IPS-20b (cell line): ENCODE data around the gene GIT2.
"Not testable (repeated sequence)": the region's sequence is repeated elsewhere in the genome, so short reads cannot be mapped to it uniquely, and the experiment has no call there.

Experiments
- H3K27ac ChIP-seq: one replicate; pipeline ENCODE4 v1.5.1; 2013; ENCODE audit warnings: low read length
- H3K27me3 ChIP-seq: 2 replicates; pipeline ENCODE4 v1.6.1; 2013; ENCODE audit warnings: mild to moderate bottlenecking, low read length, inconsistent platforms; ENCODE audit not compliant: insufficient read depth
- H3K36me3 ChIP-seq: 2 replicates; pipeline ENCODE4 v1.6.1; 2013; ENCODE audit warnings: low read depth, mild to moderate bottlenecking, inconsistent platforms, low read length, moderate library complexity; ENCODE audit not compliant: insufficient read depth
- H3K4me1 ChIP-seq: 2 replicates; pipeline ENCODE4 v1.6.1; 2013; ENCODE audit warnings: mild to moderate bottlenecking, control low read depth, inconsistent platforms, low read length, moderate library complexity; ENCODE audit not compliant: insufficient read depth
- H3K4me3 ChIP-seq: 2 replicates; pipeline ENCODE4 v1.5.1; 2013; ENCODE audit warnings: mild to moderate bottlenecking, low read length, inconsistent platforms
- H3K9ac ChIP-seq: 2 replicates; pipeline ENCODE4 v1.6.1; 2013; ENCODE audit warnings: low read depth, mild to moderate bottlenecking, inconsistent platforms, low read length, moderate library complexity
- H3K9me3 ChIP-seq: 2 replicates; pipeline ENCODE4 v1.6.1; 2013; ENCODE audit warnings: mild to moderate bottlenecking, low read depth, low read length, inconsistent platforms; ENCODE audit not compliant: insufficient read depth

GIT2 gene

GRCh38 chr12:109993091-109993490, 3.1 kb downstream of the GIT2 start:
- Histone ChIP-seq H3K4me3 (no peak overlapping the region), H3K27ac (no peak overlapping the region), H3K36me3 (peaks cover 24% of the 10 kb centered on the region), H3K9ac (no peak overlapping the region), H3K9me3 (no peaks in the 10 kb centered on the region), H3K27me3 (no peaks in the 10 kb centered on the region; the same call in 1 of the 2 replicates), H3K4me1 (peaks cover 9% of the 10 kb centered on the region; the same call in 1 of the 2 replicates)

GRCh38 chr12:109991586-109991985, 4.6 kb downstream of the GIT2 start:
- Histone ChIP-seq H3K9ac (no peak overlapping the region), H3K4me1 (peaks cover 9% of the 10 kb centered on the region; the same call in 1 of the 2 replicates), H3K27me3 (no peaks in the 10 kb centered on the region), H3K27ac (no peak overlapping the region), H3K9me3 (no peaks in the 10 kb centered on the region), H3K4me3 (no peak overlapping the region), H3K36me3 (peaks cover 31% of the 10 kb centered on the region)

GRCh38 chr12:109989380-109989779, 6.8 kb downstream of the GIT2 start:
- H3K9ac ChIP-seq: no peak overlapping the region
- H3K27ac ChIP-seq: no peak overlapping the region
- no peaks in the 10 kb centered on the region for H3K9me3 ChIP-seq
- H3K4me1 ChIP-seq: peaks cover 5% of the 10 kb centered on the region; the same call in 1 of the 2 replicates
- H3K27me3 ChIP-seq: no peaks in the 10 kb centered on the region
- H3K36me3 ChIP-seq: peaks cover 36% of the 10 kb centered on the region
- H3K4me3 ChIP-seq: no peak overlapping the region

GRCh38 chr12:109988903-109989302, 7.3 kb downstream of the GIT2 start:
- no peaks in the 10 kb centered on the region for H3K9me3 ChIP-seq
- no peaks in the 10 kb centered on the region for H3K27me3 ChIP-seq
- H3K4me1 ChIP-seq: peaks cover 5% of the 10 kb centered on the region; the same call in 1 of the 2 replicates
- no peak overlapping the region for H3K4me3 ChIP-seq
- H3K27ac ChIP-seq: no peak overlapping the region
- peaks cover 36% of the 10 kb centered on the region for H3K36me3 ChIP-seq
- H3K9ac ChIP-seq: no peak overlapping the region

- H3K4me1 ChIP-seq: peaks cover 5% of the 10 kb centered on the region; the same call in 1 of the 2 replicates
- peaks cover 42% of the 10 kb centered on the region for H3K36me3 ChIP-seq
- no peak overlapping the region for H3K4me3 ChIP-seq
- no peaks in the 10 kb centered on the region for H3K9me3 ChIP-seq
- no peak overlapping the region for H3K27ac ChIP-seq
- no peaks in the 10 kb centered on the region for H3K27me3 ChIP-seq
- no peak overlapping the region for H3K9ac ChIP-seq
Measured at GRCh38 chr12:109988274-109988673, 7.9 kb downstream of the GIT2 start.

GRCh38 chr12:109987615-109988014, 8.6 kb downstream of the GIT2 start:
- Histone ChIP-seq H3K9me3 (no peaks in the 10 kb centered on the region), H3K9ac (no peak overlapping the region), H3K4me1 (peaks cover 5% of the 10 kb centered on the region; the same call in 1 of the 2 replicates), H3K27me3 (no peaks in the 10 kb centered on the region), H3K4me3 (no peak overlapping the region), H3K27ac (no peak overlapping the region), H3K36me3 (peaks cover 47% of the 10 kb centered on the region)

GRCh38 chr12:109986236-109986635, 9.9 kb downstream of the GIT2 start:
- not testable (repeated sequence) for H3K9ac ChIP-seq, H3K9me3 ChIP-seq, H3K4me1 ChIP-seq, H3K27ac ChIP-seq, H3K4me3 ChIP-seq, H3K27me3 ChIP-seq
- peaks cover 58% of the 10 kb centered on the region for H3K36me3 ChIP-seq

GRCh38 chr12:109983432-109984142, 12.6 kb downstream of the GIT2 start:
- no peaks in the 10 kb centered on the region for H3K27me3 ChIP-seq
- peaks cover 57% of the 10 kb centered on the region for H3K36me3 ChIP-seq
- no peak overlapping the region for H3K9ac ChIP-seq
- no peak overlapping the region for H3K4me3 ChIP-seq
- H3K4me1 ChIP-seq: no peaks in the 10 kb centered on the region
- H3K27ac ChIP-seq: no peak overlapping the region
- H3K9me3 ChIP-seq: no peaks in the 10 kb centered on the region

GRCh38 chr12:109982210-109982609, 14.0 kb downstream of the GIT2 start:
- H3K9ac ChIP-seq: no peak overlapping the region
- no peak overlapping the region for H3K27ac ChIP-seq
- H3K9me3 ChIP-seq: no peaks in the 10 kb centered on the region
- peaks cover 55% of the 10 kb centered on the region for H3K36me3 ChIP-seq
- no peak overlapping the region for H3K4me3 ChIP-seq
- no peaks in the 10 kb centered on the region for H3K4me1 ChIP-seq
- H3K27me3 ChIP-seq: no peaks in the 10 kb centered on the region

GRCh38 chr12:109981311-109981710, 14.9 kb downstream of the GIT2 start:
- Histone ChIP-seq H3K36me3 (peaks cover 62% of the 10 kb centered on the region), H3K4me3 (no peak overlapping the region), H3K9me3 (no peaks in the 10 kb centered on the region)

GRCh38 chr12:109972821-109973220, 23.3 kb downstream of the GIT2 start:
- H3K27ac ChIP-seq: no peak overlapping the region
- no peaks in the 10 kb centered on the region for H3K27me3 ChIP-seq
- H3K36me3 ChIP-seq: peaks cover 20% of the 10 kb centered on the region; the same call in 1 of the 2 replicates
- H3K9ac ChIP-seq: no peak overlapping the region
- peaks cover 2% of the 10 kb centered on the region; the same call in 1 of the 2 replicates for H3K4me1 ChIP-seq
- H3K4me3 ChIP-seq: no peak overlapping the region
- H3K9me3 ChIP-seq: no peaks in the 10 kb centered on the region

More at GRCh38 chr12:109981311-109981710, 14.9 kb downstream of the GIT2 start:
- Histone ChIP-seq H3K4me1 (no peaks in the 10 kb centered on the region), H3K27ac (no peak overlapping the region), H3K27me3 (no peaks in the 10 kb centered on the region), H3K9ac (no peak overlapping the region)

- Histone ChIP-seq H3K27me3 (no peaks in the 10 kb centered on the region), H3K27ac (no peak overlapping the region), H3K4me1 (peaks cover 4% of the 10 kb centered on the region; the same call in 1 of the 2 replicates), H3K4me3 (no peak overlapping the region), H3K9me3 (no peaks in the 10 kb centered on the region), H3K9ac (no peak overlapping the region), H3K36me3 (peaks cover 27% of the 10 kb centered on the region; the same call in 1 of the 2 replicates)
Measured at GRCh38 chr12:109968801-109969200, 27.4 kb downstream of the GIT2 start.
